22Rv1 (cell line): ENCODE measurements around the gene IFT25.
A peak's percentile ranks its signal among the peaks of the same experiment; 100 is the strongest.
"Not testable (repeated sequence)": the region's sequence is repeated elsewhere in the genome, so short reads cannot be mapped to it uniquely, and the experiment has no call there.

Source experiments
- H3K27ac ChIP-seq: fragments of 450-650 bp; 2 replicates; pipeline ENCODE4 v1.5.1; 2017
- ZFX ChIP-seq: fragments of 450-650 bp; IDR thresholded peaks from 2 replicates; pipeline ENCODE4 v1.6.1; 2017; ENCODE audit warnings: antibody characterized with exemption, borderline replicate concordance
- TF ChIP-seq, protein P1 (sequence below): fragments of 450-650 bp; IDR thresholded peaks from 2 replicates; pipeline ENCODE4 v1.5.1; 2017; ENCODE audit warnings: mild to moderate bottlenecking

The IFT25 gene

DNA sequence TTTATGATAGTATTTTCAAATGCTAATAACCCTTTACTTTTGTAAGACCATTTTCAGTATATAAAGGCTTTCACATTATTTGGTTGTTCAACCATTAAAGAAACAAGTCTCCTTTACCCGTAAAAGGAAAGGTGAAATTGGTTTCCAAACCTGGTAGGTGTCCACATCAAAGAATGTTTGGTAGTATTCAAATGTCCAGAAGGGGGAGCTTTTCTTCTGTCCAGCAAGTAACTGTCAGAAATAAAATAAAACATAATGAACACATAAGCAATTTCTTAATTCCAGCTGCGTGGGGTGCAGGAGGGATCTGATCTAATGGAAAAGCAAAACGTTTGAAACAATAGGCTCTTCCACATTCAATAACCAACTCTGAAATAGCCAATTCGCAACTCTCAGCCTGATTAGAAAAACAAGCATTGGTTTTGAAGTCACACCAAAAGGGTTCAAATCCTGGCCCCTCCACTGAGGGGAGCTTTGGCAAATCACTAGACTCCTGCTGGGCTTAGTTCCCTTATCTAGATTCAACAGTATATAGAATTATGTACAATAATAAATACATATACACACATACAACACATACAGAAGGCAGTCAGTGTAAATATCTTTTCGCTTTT is 66.9 kb downstream of the IFT25 start:
- TF ChIP-seq, protein P1, sequence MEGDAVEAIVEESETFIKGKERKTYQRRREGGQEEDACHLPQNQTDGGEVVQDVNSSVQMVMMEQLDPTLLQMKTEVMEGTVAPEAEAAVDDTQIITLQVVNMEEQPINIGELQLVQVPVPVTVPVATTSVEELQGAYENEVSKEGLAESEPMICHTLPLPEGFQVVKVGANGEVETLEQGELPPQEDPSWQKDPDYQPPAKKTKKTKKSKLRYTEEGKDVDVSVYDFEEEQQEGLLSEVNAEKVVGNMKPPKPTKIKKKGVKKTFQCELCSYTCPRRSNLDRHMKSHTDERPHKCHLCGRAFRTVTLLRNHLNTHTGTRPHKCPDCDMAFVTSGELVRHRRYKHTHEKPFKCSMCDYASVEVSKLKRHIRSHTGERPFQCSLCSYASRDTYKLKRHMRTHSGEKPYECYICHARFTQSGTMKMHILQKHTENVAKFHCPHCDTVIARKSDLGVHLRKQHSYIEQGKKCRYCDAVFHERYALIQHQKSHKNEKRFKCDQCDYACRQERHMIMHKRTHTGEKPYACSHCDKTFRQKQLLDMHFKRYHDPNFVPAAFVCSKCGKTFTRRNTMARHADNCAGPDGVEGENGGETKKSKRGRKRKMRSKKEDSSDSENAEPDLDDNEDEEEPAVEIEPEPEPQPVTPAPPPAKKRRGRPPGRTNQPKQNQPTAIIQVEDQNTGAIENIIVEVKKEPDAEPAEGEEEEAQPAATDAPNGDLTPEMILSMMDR = peak; percentile 85
- TF ChIP-seq ZFX = no peak

DNA sequence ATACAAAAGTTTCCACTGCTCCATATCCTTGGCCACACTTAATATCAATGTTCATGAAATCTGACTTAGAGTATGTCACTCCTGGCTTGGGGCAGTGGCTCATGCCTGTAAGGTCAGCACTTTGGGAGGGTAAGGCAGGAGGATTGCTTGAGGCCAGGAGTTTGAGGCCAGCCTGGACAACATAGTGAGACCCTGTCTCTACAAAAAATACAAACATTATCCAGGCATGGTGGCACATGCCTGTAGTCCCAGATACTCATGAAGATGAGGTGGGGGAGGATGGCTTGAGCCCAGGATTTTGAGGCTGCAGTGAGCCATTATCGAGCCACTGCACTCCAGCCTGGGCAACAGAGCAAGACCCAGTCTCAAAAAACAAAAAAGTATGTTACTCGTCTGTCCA is 70.3 kb downstream of the IFT25 start:
- not testable (repeated sequence) for H3K27ac ChIP-seq

More for the DNA sequence above, 66.9 kb downstream of the IFT25 start:
- no peak overlapping the region for H3K27ac ChIP-seq

DNA sequence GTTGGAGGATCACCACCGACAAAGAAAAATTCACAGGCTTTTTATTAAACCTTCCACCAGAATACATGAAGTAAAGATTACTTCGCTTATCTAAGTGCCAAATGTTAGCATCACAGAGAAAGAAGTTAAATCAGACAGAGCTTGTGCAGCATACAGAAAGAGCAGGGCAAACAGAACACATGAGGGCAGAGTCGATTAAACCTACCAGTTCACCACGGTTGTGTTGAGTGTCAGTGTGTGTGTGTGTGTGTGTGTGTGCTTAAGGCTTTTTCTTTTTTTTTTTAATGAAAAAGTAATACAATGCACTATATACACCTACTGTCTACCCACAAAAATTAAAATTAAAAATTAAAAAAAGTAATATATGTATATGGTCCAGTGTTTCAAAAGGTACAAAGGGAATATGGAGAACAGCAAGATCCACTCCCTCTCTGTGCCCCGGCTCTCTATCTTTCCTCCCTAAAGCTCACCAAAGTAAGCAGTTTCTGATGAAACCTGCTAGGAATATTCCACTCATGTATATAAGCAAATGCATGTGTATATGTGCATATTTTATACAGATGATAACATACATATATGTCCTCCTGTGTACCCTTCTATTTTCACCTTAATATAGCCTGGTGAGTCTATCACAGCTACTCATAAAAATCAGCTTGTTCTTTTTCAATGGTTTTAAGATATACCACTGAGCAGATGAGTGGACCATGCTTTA is 73.6 kb downstream of the IFT25 start:
- no peak for TF ChIP-seq ZFX
- TF ChIP-seq, protein P1 = no peak
- no peak overlapping the region for H3K27ac ChIP-seq
